ENCODE results near the gene MACROD2. TPM values are rescaled to one million over a fixed set of nuclear protein-coding genes. Genes with fewer than 3 reads are reported as not detected.

MACROD2 gene
- total and polyA plus RNA-seq, 2 experiments from 2014 or later = 2.8 to 4.3 TPM

DNA sequence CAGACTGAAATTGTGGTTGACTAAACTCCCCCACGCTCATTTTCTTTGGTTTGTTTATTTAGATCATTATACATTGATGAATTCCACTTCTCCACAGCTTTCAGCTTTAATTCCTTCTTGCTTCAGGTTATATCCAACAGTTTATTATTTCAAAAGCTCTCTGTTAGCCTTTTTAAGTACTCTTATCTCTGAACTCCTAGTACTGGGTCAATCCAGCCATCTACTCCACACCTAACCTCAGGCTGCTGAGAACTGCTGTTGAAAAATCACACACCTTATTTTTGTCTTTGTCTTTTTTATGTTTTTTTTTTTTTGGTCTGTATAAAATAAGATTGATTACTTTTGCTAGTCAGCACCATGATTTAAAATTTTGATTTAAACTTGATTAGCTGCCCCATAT lies 309.2 kb downstream of the MACROD2 start:
- Histone ChIP-seq H3K27me3 (ENCODE audit: insufficient read depth) (no peaks in the 10 kb centered on the region), H4K20me1 (replicated peaks; ENCODE audit: insufficient read depth) (no peaks in the 10 kb centered on the region), H3K27ac (ENCODE audit: low read depth) (no peak overlapping the region), H3F3A (replicated peaks; ENCODE audit: low read depth) (no peaks in the 10 kb centered on the region), H3K4me3 (no peak overlapping the region), H3K9me2 (ENCODE audit: insufficient read depth) (no peaks in the 10 kb centered on the region), H3K36me3 (ENCODE audit: insufficient read depth) (no peaks in the 10 kb centered on the region), H3K79me2 (replicated peaks; ENCODE audit: insufficient read depth) (no peaks in the 10 kb centered on the region), H3K4me2 (no peak overlapping the region), H2AFZ (no peak overlapping the region), H3K4me1 (ENCODE audit: insufficient read depth) (no peaks in the 10 kb centered on the region)
- no peak overlapping the region for H3K27ac Mint-ChIP-seq
- no peak for TF ChIP-seq STAT1 (IDR thresholded peaks at IDR 0.05; ENCODE audit: unreplicated experiment)
- TF ChIP-seq, protein P1, sequence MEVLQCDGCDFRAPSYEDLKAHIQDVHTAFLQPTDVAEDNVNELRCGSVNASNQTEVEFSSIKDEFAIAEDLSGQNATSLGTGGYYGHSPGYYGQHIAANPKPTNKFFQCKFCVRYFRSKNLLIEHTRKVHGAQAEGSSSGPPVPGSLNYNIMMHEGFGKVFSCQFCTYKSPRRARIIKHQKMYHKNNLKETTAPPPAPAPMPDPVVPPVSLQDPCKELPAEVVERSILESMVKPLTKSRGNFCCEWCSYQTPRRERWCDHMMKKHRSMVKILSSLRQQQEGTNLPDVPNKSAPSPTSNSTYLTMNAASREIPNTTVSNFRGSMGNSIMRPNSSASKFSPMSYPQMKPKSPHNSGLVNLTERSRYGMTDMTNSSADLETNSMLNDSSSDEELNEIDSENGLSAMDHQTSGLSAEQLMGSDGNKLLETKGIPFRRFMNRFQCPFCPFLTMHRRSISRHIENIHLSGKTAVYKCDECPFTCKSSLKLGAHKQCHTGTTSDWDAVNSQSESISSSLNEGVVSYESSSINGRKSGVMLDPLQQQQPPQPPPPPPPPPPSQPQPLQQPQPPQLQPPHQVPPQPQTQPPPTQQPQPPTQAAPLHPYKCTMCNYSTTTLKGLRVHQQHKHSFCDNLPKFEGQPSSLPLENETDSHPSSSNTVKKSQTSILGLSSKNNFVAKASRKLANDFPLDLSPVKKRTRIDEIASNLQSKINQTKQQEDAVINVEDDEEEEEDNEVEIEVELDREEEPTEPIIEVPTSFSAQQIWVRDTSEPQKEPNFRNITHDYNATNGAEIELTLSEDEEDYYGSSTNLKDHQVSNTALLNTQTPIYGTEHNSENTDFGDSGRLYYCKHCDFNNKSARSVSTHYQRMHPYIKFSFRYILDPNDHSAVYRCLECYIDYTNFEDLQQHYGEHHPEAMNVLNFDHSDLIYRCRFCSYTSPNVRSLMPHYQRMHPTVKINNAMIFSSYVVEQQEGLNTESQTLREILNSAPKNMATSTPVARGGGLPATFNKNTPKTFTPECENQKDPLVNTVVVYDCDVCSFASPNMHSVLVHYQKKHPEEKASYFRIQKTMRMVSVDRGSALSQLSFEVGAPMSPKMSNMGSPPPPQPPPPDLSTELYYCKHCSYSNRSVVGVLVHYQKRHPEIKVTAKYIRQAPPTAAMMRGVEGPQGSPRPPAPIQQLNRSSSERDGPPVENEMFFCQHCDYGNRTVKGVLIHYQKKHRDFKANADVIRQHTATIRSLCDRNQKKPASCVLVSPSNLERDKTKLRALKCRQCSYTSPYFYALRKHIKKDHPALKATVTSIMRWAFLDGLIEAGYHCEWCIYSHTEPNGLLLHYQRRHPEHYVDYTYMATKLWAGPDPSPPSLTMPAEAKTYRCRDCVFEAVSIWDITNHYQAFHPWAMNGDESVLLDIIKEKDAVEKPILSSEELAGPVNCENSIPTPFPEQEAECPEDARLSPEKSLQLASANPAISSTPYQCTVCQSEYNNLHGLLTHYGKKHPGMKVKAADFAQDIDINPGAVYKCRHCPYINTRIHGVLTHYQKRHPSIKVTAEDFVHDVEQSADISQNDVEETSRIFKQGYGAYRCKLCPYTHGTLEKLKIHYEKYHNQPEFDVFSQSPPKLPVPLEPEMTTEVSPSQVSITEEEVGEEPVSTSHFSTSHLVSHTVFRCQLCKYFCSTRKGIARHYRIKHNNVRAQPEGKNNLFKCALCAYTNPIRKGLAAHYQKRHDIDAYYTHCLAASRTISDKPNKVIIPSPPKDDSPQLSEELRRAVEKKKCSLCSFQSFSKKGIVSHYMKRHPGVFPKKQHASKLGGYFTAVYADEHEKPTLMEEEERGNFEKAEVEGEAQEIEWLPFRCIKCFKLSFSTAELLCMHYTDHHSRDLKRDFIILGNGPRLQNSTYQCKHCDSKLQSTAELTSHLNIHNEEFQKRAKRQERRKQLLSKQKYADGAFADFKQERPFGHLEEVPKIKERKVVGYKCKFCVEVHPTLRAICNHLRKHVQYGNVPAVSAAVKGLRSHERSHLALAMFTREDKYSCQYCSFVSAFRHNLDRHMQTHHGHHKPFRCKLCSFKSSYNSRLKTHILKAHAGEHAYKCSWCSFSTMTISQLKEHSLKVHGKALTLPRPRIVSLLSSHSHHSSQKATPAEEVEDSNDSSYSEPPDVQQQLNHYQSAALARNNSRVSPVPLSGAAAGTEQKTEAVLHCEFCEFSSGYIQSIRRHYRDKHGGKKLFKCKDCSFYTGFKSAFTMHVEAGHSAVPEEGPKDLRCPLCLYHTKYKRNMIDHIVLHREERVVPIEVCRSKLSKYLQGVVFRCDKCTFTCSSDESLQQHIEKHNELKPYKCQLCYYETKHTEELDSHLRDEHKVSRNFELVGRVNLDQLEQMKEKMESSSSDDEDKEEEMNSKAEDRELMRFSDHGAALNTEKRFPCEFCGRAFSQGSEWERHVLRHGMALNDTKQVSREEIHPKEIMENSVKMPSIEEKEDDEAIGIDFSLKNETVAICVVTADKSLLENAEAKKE (CRISPR knock-in tag; IDR thresholded peaks at IDR 0.05) = no peak
- no peak for TF ChIP-seq CREB1 (CRISPR knock-in tag; IDR thresholded peaks at IDR 0.05; ENCODE audit: low read depth)
- TF ChIP-seq, protein P2, sequence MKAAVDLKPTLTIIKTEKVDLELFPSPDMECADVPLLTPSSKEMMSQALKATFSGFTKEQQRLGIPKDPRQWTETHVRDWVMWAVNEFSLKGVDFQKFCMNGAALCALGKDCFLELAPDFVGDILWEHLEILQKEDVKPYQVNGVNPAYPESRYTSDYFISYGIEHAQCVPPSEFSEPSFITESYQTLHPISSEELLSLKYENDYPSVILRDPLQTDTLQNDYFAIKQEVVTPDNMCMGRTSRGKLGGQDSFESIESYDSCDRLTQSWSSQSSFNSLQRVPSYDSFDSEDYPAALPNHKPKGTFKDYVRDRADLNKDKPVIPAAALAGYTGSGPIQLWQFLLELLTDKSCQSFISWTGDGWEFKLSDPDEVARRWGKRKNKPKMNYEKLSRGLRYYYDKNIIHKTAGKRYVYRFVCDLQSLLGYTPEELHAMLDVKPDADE (IDR thresholded peaks at IDR 0.05) = no peak
- no peak for TF ChIP-seq EZH2phosphoT487 (IDR thresholded peaks at IDR 0.05; ENCODE audit: unreplicated experiment)
- TF ChIP-seq NANOG (IDR thresholded peaks at IDR 0.05; ENCODE audit: borderline replicate concordance) = no peak
- TF ChIP-seq, protein P3, sequence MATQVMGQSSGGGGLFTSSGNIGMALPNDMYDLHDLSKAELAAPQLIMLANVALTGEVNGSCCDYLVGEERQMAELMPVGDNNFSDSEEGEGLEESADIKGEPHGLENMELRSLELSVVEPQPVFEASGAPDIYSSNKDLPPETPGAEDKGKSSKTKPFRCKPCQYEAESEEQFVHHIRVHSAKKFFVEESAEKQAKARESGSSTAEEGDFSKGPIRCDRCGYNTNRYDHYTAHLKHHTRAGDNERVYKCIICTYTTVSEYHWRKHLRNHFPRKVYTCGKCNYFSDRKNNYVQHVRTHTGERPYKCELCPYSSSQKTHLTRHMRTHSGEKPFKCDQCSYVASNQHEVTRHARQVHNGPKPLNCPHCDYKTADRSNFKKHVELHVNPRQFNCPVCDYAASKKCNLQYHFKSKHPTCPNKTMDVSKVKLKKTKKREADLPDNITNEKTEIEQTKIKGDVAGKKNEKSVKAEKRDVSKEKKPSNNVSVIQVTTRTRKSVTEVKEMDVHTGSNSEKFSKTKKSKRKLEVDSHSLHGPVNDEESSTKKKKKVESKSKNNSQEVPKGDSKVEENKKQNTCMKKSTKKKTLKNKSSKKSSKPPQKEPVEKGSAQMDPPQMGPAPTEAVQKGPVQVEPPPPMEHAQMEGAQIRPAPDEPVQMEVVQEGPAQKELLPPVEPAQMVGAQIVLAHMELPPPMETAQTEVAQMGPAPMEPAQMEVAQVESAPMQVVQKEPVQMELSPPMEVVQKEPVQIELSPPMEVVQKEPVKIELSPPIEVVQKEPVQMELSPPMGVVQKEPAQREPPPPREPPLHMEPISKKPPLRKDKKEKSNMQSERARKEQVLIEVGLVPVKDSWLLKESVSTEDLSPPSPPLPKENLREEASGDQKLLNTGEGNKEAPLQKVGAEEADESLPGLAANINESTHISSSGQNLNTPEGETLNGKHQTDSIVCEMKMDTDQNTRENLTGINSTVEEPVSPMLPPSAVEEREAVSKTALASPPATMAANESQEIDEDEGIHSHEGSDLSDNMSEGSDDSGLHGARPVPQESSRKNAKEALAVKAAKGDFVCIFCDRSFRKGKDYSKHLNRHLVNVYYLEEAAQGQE (IDR thresholded peaks at IDR 0.05; ENCODE audit: unreplicated experiment) = no peak
- TF ChIP-seq ZNF114 (CRISPR knock-in tag; IDR thresholded peaks at IDR 0.05) = no peak
- TF ChIP-seq, protein P4, sequence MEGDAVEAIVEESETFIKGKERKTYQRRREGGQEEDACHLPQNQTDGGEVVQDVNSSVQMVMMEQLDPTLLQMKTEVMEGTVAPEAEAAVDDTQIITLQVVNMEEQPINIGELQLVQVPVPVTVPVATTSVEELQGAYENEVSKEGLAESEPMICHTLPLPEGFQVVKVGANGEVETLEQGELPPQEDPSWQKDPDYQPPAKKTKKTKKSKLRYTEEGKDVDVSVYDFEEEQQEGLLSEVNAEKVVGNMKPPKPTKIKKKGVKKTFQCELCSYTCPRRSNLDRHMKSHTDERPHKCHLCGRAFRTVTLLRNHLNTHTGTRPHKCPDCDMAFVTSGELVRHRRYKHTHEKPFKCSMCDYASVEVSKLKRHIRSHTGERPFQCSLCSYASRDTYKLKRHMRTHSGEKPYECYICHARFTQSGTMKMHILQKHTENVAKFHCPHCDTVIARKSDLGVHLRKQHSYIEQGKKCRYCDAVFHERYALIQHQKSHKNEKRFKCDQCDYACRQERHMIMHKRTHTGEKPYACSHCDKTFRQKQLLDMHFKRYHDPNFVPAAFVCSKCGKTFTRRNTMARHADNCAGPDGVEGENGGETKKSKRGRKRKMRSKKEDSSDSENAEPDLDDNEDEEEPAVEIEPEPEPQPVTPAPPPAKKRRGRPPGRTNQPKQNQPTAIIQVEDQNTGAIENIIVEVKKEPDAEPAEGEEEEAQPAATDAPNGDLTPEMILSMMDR (conservative IDR thresholded peaks at IDR 0.05; ENCODE audit: low read depth in 2 of 2) = no peak
- H3K4me3 Mint-ChIP-seq = no peak overlapping the region
- no peaks in the 10 kb centered on the region for H3K36me3 Mint-ChIP-seq (ENCODE audit: low read depth)
- DNase-seq (ENCODE audit: low spot score) (no peak), ATAC-seq (no peak)
- H3K4me1 Mint-ChIP-seq = peaks cover 5% of the 10 kb centered on the region; the same call in 2 of the 3 replicates
- no peaks in the 10 kb centered on the region for H3K27me3 Mint-ChIP-seq (ENCODE audit: insufficient read depth, low read depth, poor library complexity)
- H3K9me3 Mint-ChIP-seq = no peaks in the 10 kb centered on the region

All from GM23338 (cell line).